WTC11 (cell line): ENCODE measurements around the gene PCBP3. TPM values are rescaled to one million over a fixed set of nuclear protein-coding genes. Genes with fewer than 3 reads are reported as not detected.
A peak's percentile ranks its signal among the peaks of the same experiment; 100 is the strongest.

Experiments used
- ATAC-seq: fragments of 200-7000 bp; cut with Tn5 transposase; 2 replicates; pipeline ENCODE4 v1.10.0; 2021; ENCODE audit warnings: mild to moderate bottlenecking, moderate library complexity
- CTCF ChIA-PET: fragments of 300-600 bp; sonication (Branson Sonifier 250); formaldehyde crosslinking; loops from one replicate; lab custom pipeline; 2021; ENCODE audit warnings: antibody characterized with exemption; lab: Charles Lee
- POLR2A ChIA-PET: fragments of 350-600 bp; sonication (Branson Sonifier 250); formaldehyde crosslinking; loops from one replicate; lab custom pipeline; 2021; ENCODE audit warnings: antibody characterized with exemption; lab: Charles Lee
- DNase-seq: peaks from one replicate; pipeline ENCODE4 v3.0.0; 2021; ENCODE audit warnings: low spot score
- H3K27ac Mint-ChIP-seq: 2 replicates; pipeline ENCODE4 v1.8.0; 2021; ENCODE audit warnings: mixed read lengths
- H3K27me3 Mint-ChIP-seq: 2 replicates; pipeline ENCODE4 v1.8.0; 2021; ENCODE audit warnings: low read depth, mild to moderate bottlenecking, moderate library complexity, mixed read lengths
- H3K36me3 Mint-ChIP-seq: 2 replicates; pipeline ENCODE4 v1.8.0; 2021; ENCODE audit warnings: mixed read lengths
- H3K4me1 Mint-ChIP-seq: 2 replicates; pipeline ENCODE4 v1.8.0; 2022; ENCODE audit warnings: mixed read lengths
- H3K4me3 Mint-ChIP-seq: 2 replicates; pipeline ENCODE4 v1.8.0; 2021; ENCODE audit warnings: mild to moderate bottlenecking, moderate library complexity, mixed read lengths
- H3K9me3 Mint-ChIP-seq: 2 replicates; pipeline ENCODE4 v1.8.0; 2021; ENCODE audit warnings: mixed read lengths
- ATF1 ChIP-seq: sonication (generic); formaldehyde crosslinking; IDR thresholded peaks from 2 replicates; pipeline ENCODE4 v1.8.1; 2023; ENCODE audit warnings: mild to moderate bottlenecking, moderate library complexity, missing genetic modification reagents
- CDX4 ChIP-seq: fragments of 250-450 bp; sonication (Bioruptor Pico); IDR thresholded peaks from 2 replicates; pipeline ENCODE4 v1.9.0; 2021; ENCODE audit warnings: moderate library complexity, mild to moderate bottlenecking, inconsistent platforms, borderline replicate concordance
- ELF4 ChIP-seq: sonication (generic); formaldehyde crosslinking; IDR thresholded peaks from 2 replicates; pipeline ENCODE4 v1.8.1; 2022; ENCODE audit warnings: low read depth, mild to moderate bottlenecking, moderate library complexity, missing genetic modification reagents
- ERG ChIP-seq: fragments of 250-450 bp; sonication (Bioruptor Pico); IDR thresholded peaks from 2 replicates; pipeline ENCODE4 v1.8.0; 2021; ENCODE audit warnings: mild to moderate bottlenecking
- ESRRA ChIP-seq: sonication (generic); formaldehyde crosslinking; IDR thresholded peaks from 2 replicates; pipeline ENCODE4 v1.8.1; 2022; ENCODE audit warnings: mild to moderate bottlenecking, missing genetic modification reagents, borderline replicate concordance
- FOXP4 ChIP-seq: sonication (generic); formaldehyde crosslinking; IDR thresholded peaks from 2 replicates; pipeline ENCODE4 v1.8.0; 2022; ENCODE audit warnings: mild to moderate bottlenecking, missing genetic modification reagents
- GABPB1 ChIP-seq: sonication (generic); formaldehyde crosslinking; IDR thresholded peaks from 2 replicates; pipeline ENCODE4 v1.8.1; 2023; ENCODE audit warnings: mild to moderate bottlenecking, missing genetic modification reagents
- GRHL2 ChIP-seq: fragments of 250-450 bp; sonication (Bioruptor Pico); IDR thresholded peaks from 2 replicates; pipeline ENCODE4 v1.8.0; 2022; ENCODE audit warnings: mild to moderate bottlenecking, moderate library complexity; ENCODE audit not compliant: insufficient replicate concordance, severe bottlenecking
- IRF1 ChIP-seq: sonication (generic); formaldehyde crosslinking; IDR thresholded peaks from 2 replicates; pipeline ENCODE4 v1.8.0; 2023; ENCODE audit warnings: missing genetic modification reagents
- IRF2 ChIP-seq: sonication (generic); formaldehyde crosslinking; IDR thresholded peaks from 2 replicates; pipeline ENCODE4 v1.8.0; 2022; ENCODE audit warnings: low read depth, missing genetic modification reagents, borderline replicate concordance
- JUN ChIP-seq: sonication (generic); formaldehyde crosslinking; IDR thresholded peaks from 2 replicates; pipeline ENCODE4 v1.8.0; 2023; ENCODE audit warnings: mild to moderate bottlenecking, missing genetic modification reagents
- NFYB ChIP-seq: sonication (generic); formaldehyde crosslinking; conservative IDR thresholded peaks from 2 replicates; pipeline ENCODE4 v1.8.0; 2022; ENCODE audit warnings: low read depth, missing genetic modification reagents
- NR3C1 ChIP-seq: sonication (generic); formaldehyde crosslinking; conservative IDR thresholded peaks from 2 replicates; pipeline ENCODE4 v1.8.1; 2023; ENCODE audit warnings: low read depth, mild to moderate bottlenecking, missing genetic modification reagents
- OVOL2 ChIP-seq: fragments of 250-450 bp; sonication (Bioruptor Pico); IDR thresholded peaks from 2 replicates; pipeline ENCODE4 v1.9.0; 2021; ENCODE audit warnings: mild to moderate bottlenecking, borderline replicate concordance
- PREB ChIP-seq: sonication (generic); formaldehyde crosslinking; IDR thresholded peaks from 2 replicates; pipeline ENCODE4 v1.8.1; 2022; ENCODE audit warnings: mild to moderate bottlenecking, missing genetic modification reagents, moderate library complexity, borderline replicate concordance
- STAT6 ChIP-seq: sonication (generic); formaldehyde crosslinking; conservative IDR thresholded peaks from 2 replicates; pipeline ENCODE4 v1.8.1; 2023; ENCODE audit warnings: mild to moderate bottlenecking, low read depth, missing genetic modification reagents, moderate library complexity
- TCF7 ChIP-seq: sonication (generic); formaldehyde crosslinking; IDR thresholded peaks from 2 replicates; pipeline ENCODE4 v1.8.0; 2022; ENCODE audit warnings: mild to moderate bottlenecking, low read depth, missing genetic modification reagents, moderate library complexity
- TEAD4 ChIP-seq: sonication (generic); formaldehyde crosslinking; IDR thresholded peaks from 2 replicates; pipeline ENCODE4 v1.8.0; 2022; ENCODE audit warnings: mild to moderate bottlenecking, missing genetic modification reagents
- ZNF219 ChIP-seq: sonication (generic); formaldehyde crosslinking; IDR thresholded peaks from 2 replicates; pipeline ENCODE4 v1.8.0; 2023; ENCODE audit warnings: missing genetic modification reagents, mild to moderate bottlenecking, borderline replicate concordance
- ZNF416 ChIP-seq: fragments of 250-450 bp; sonication (Bioruptor Pico); IDR thresholded peaks from 2 replicates; pipeline ENCODE4 v1.9.0; 2021; ENCODE audit warnings: mild to moderate bottlenecking, inconsistent platforms
- ZNF425 ChIP-seq: fragments of 250-450 bp; sonication (Bioruptor Pico); conservative IDR thresholded peaks from 2 replicates; pipeline ENCODE4 v1.9.0; 2021; ENCODE audit warnings: mild to moderate bottlenecking
- total RNA-seq: library from RNA; stranded (reverse); gene quantifications from 3 replicates; pipeline ENCODE4 v1.2.3, GENCODE V29; 2021

The PCBP3 gene
- total RNA-seq, 1 experiment from 2014 or later: 8.5 TPM

GRCh38 chr21:45858180-45858579 lies 214.7 kb downstream of the PCBP3 start (continued):
- TF ChIP-seq STAT6 (CRISPR knock-in tag) (no peak), FOXP4 (CRISPR knock-in tag) (no peak), PREB (CRISPR knock-in tag) (no peak), CDX4 (CRISPR knock-in tag) (no peak), ELF4 (no peak)

GRCh38 chr21:45859041-45859761 lies 215.7 kb downstream of the PCBP3 start:
- ATAC-seq: no peak
- H3K4me3 Mint-ChIP-seq: no peak overlapping the region
- ChIA-PET CTCF (interaction anchor here (1.0 kb wide), 1 partner anchor 21 kb away, joined by 3 read pairs; no protein-coding TSS in a partner anchor), POLR2A (no interaction called here)
- H3K36me3 Mint-ChIP-seq: no peaks in the 10 kb centered on the region
- H3K27me3 Mint-ChIP-seq: peaks cover 2% of the 10 kb centered on the region; the same call in 1 of the 2 replicates
- no peak for TF ChIP-seq ESRRA (CRISPR knock-in tag)
- TF ChIP-seq TEAD4 (CRISPR knock-in tag): no peak
- TF ChIP-seq ZNF425 (CRISPR knock-in tag): no peak
- TF ChIP-seq ERG (CRISPR knock-in tag): no peak
- TF ChIP-seq GABPB1 (CRISPR knock-in tag): peak; percentile 65; the same call in 1 of the 2 replicates
- DNase-seq: no peak
- no peaks in the 10 kb centered on the region for H3K9me3 Mint-ChIP-seq
- H3K27ac Mint-ChIP-seq: no peak overlapping the region
- H3K4me1 Mint-ChIP-seq: peaks cover 38% of the 10 kb centered on the region

GRCh38 chr21:45859762-45860357 lies 216.3 kb downstream of the PCBP3 start:
- DNase-seq (no peak), ATAC-seq (no peak)
- H3K36me3 Mint-ChIP-seq: no peaks in the 10 kb centered on the region
- ChIA-PET CTCF (no interaction called here), POLR2A (no interaction called here)
- peaks cover 33% of the 10 kb centered on the region for H3K4me1 Mint-ChIP-seq
- no peak overlapping the region for H3K4me3 Mint-ChIP-seq
- peaks cover 2% of the 10 kb centered on the region; the same call in 1 of the 2 replicates for H3K27me3 Mint-ChIP-seq
- H3K27ac Mint-ChIP-seq: no peak overlapping the region
- H3K9me3 Mint-ChIP-seq: no peaks in the 10 kb centered on the region
- TF ChIP-seq GRHL2 (CRISPR knock-in tag) (no peak), NFYB (CRISPR knock-in tag) (no peak), NR3C1 (CRISPR knock-in tag) (no peak), IRF2 (CRISPR knock-in tag) (no peak), TCF7 (CRISPR knock-in tag) (no peak), ATF1 (CRISPR knock-in tag) (no peak), IRF1 (CRISPR knock-in tag) (no peak), ZNF219 (CRISPR knock-in tag) (no peak), ZNF416 (CRISPR knock-in tag) (no peak), OVOL2 (no peak), JUN (CRISPR knock-in tag) (no peak)
- TF ChIP-seq, all 79 proteins: peak for 0
